ENCODE measurements around the gene ACOT7. TPM values are rescaled to one million over a fixed set of nuclear protein-coding genes. Genes with fewer than 3 reads are reported as not detected.

The ACOT7 gene
- total and polyA plus RNA-seq, 2 experiments from 2014 or later = 20.3 to 39.9 TPM

- Histone ChIP-seq H3K9me2 (replicated peaks; ENCODE audit: insufficient read depth) (no peaks in the 10 kb centered on the region), H3K4me1 (ENCODE audit: insufficient read depth) (peaks cover 21% of the 10 kb centered on the region), H3K9me3 (ENCODE audit: low read depth) (no peaks in the 10 kb centered on the region), H3K36me3 (replicated peaks; ENCODE audit: insufficient read depth, low read depth) (no peaks in the 10 kb centered on the region), H2AFZ (no peak overlapping the region), H4K20me1 (ENCODE audit: insufficient read depth, poor library complexity, severe bottlenecking) (no peaks in the 10 kb centered on the region), H3K27me3 (peaks cover 88% of the 10 kb centered on the region), H3K4me3 (no peak overlapping the region), H3K27ac (no peak overlapping the region), H3K4me2 (peak overlapping the region; percentile 73), H3K79me2 (no peaks in the 10 kb centered on the region)
- WGBS (ENCODE audit: low lambda C conversion rate, missing lambda C conversion rate) = 10% methylated on average over 30 of the region's 30 CpGs
- peak; percentile 87 for DNase-seq (ENCODE audit: low spot score)
- TF ChIP-seq EZH2 (IDR thresholded peaks at IDR 0.05; ENCODE audit: borderline replicate concordance) (no peak), EZH2phosphoT487 (IDR thresholded peaks at IDR 0.05; ENCODE audit: low read depth, severe bottlenecking, unreplicated experiment) (no peak), CTCF (IDR thresholded peaks at IDR 0.05; ENCODE audit: poor library complexity) (peak; percentile 96)
Observed at GRCh38 chr1:6246497-6247467, 146.8 kb downstream of the ACOT7 start.

- WGBS (ENCODE audit: low lambda C conversion rate, missing lambda C conversion rate) = 9% methylated on average over 35 of the region's 49 CpGs
- H3K4me1 ChIP-seq (ENCODE audit: insufficient read depth) = peaks cover 22% of the 10 kb centered on the region
- H3K36me3 ChIP-seq (replicated peaks; ENCODE audit: insufficient read depth, low read depth) = no peaks in the 10 kb centered on the region
- TF ChIP-seq EZH2phosphoT487 (IDR thresholded peaks at IDR 0.05; ENCODE audit: low read depth, severe bottlenecking, unreplicated experiment) (no peak), EZH2 (IDR thresholded peaks at IDR 0.05; ENCODE audit: borderline replicate concordance) (peak; percentile 29)
- H3K4me3 ChIP-seq = no peak overlapping the region
- H3K27me3 ChIP-seq = peaks cover 88% of the 10 kb centered on the region
- no peaks in the 10 kb centered on the region for H4K20me1 ChIP-seq (ENCODE audit: insufficient read depth, poor library complexity, severe bottlenecking)
- H3K9me3 ChIP-seq (ENCODE audit: low read depth) = no peaks in the 10 kb centered on the region
- H3K9me2 ChIP-seq (replicated peaks; ENCODE audit: insufficient read depth) = no peaks in the 10 kb centered on the region
- no peak overlapping the region for H2AFZ ChIP-seq
- H3K4me2 ChIP-seq = peak overlapping the region; percentile 73
- H3K27ac ChIP-seq = no peak overlapping the region
- no peaks in the 10 kb centered on the region for H3K79me2 ChIP-seq
- peak; percentile 43 for DNase-seq (ENCODE audit: low spot score)
Observed at GRCh38 chr1:6245869-6246496, 147.6 kb downstream of the ACOT7 start.

- H2AFZ ChIP-seq = no peak overlapping the region
- no peaks in the 10 kb centered on the region for H3K9me2 ChIP-seq (replicated peaks; ENCODE audit: insufficient read depth)
- WGBS (ENCODE audit: low lambda C conversion rate, missing lambda C conversion rate) = 2% methylated on average over 55 of the region's 79 CpGs
- peaks cover 25% of the 10 kb centered on the region for H3K4me1 ChIP-seq (ENCODE audit: insufficient read depth)
- no peaks in the 10 kb centered on the region for H4K20me1 ChIP-seq (ENCODE audit: insufficient read depth, poor library complexity, severe bottlenecking)
- H3K79me2 ChIP-seq = no peaks in the 10 kb centered on the region
- no peaks in the 10 kb centered on the region for H3K36me3 ChIP-seq (replicated peaks; ENCODE audit: insufficient read depth, low read depth)
- H3K9me3 ChIP-seq (ENCODE audit: low read depth) = no peaks in the 10 kb centered on the region
- peak; percentile 95 for DNase-seq (ENCODE audit: low spot score)
- H3K27me3 ChIP-seq = peaks cover 90% of the 10 kb centered on the region
- no peak overlapping the region for H3K4me3 ChIP-seq
- peak; percentile 61 for TF ChIP-seq EZH2 (IDR thresholded peaks at IDR 0.05; ENCODE audit: borderline replicate concordance)
- TF ChIP-seq CTCF (IDR thresholded peaks at IDR 0.05; ENCODE audit: poor library complexity) = peak; percentile 92
- TF ChIP-seq EZH2phosphoT487 (IDR thresholded peaks at IDR 0.05; ENCODE audit: low read depth, severe bottlenecking, unreplicated experiment) = no peak
- H3K27ac ChIP-seq = no peak overlapping the region
- peak overlapping the region; percentile 73 for H3K4me2 ChIP-seq
Observed at GRCh38 chr1:6245086-6245868, 148.3 kb downstream of the ACOT7 start.
